Measurements from ENCODE around the gene FOXP1. TPM values are rescaled to one million over a fixed set of nuclear protein-coding genes. Genes with fewer than 3 reads are reported as not detected.

FOXP1 gene
- total RNA-seq, 1 donor from 2014 or later = 41.2 TPM

DNA sequence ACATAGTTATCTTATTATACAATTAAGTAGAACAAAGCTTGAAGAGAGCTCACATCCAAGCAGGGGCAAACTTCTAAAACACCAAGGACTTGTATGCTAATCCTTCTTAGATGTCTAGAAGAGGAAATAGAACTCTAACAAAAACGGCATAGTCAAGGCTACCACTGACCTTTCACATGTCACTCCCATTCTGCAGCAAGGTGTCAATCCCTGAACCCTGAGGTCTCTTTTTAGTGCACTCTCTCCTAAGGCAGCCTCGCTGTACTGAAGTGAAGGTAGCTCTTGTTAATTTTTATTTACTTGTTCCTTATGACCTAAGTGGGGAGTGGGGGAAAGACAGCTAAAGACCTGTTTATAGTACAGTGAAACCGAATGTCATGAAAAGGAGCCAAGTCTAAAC lies 506.5 kb downstream of the FOXP1 start:
- TF ChIP-seq, protein P1, sequence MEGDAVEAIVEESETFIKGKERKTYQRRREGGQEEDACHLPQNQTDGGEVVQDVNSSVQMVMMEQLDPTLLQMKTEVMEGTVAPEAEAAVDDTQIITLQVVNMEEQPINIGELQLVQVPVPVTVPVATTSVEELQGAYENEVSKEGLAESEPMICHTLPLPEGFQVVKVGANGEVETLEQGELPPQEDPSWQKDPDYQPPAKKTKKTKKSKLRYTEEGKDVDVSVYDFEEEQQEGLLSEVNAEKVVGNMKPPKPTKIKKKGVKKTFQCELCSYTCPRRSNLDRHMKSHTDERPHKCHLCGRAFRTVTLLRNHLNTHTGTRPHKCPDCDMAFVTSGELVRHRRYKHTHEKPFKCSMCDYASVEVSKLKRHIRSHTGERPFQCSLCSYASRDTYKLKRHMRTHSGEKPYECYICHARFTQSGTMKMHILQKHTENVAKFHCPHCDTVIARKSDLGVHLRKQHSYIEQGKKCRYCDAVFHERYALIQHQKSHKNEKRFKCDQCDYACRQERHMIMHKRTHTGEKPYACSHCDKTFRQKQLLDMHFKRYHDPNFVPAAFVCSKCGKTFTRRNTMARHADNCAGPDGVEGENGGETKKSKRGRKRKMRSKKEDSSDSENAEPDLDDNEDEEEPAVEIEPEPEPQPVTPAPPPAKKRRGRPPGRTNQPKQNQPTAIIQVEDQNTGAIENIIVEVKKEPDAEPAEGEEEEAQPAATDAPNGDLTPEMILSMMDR (IDR thresholded peaks at IDR 0.05; ENCODE audit: borderline replicate concordance) = no peak
- intact Hi-C loops (cut with micrococcal nuclease) = no loop called here
- peaks cover 55% of the 10 kb centered on the region for H3K4me1 ChIP-seq
- H3K4me3 ChIP-seq = no peak overlapping the region
- DNase-seq = no peak
- H3K27me3 ChIP-seq (ENCODE audit: low read depth) = no peaks in the 10 kb centered on the region
- H3K27ac ChIP-seq (replicated peaks) = no peak overlapping the region
- H3K36me3 ChIP-seq = no peaks in the 10 kb centered on the region
- no peaks in the 10 kb centered on the region for H3K9me3 ChIP-seq (replicated peaks)

DNA sequence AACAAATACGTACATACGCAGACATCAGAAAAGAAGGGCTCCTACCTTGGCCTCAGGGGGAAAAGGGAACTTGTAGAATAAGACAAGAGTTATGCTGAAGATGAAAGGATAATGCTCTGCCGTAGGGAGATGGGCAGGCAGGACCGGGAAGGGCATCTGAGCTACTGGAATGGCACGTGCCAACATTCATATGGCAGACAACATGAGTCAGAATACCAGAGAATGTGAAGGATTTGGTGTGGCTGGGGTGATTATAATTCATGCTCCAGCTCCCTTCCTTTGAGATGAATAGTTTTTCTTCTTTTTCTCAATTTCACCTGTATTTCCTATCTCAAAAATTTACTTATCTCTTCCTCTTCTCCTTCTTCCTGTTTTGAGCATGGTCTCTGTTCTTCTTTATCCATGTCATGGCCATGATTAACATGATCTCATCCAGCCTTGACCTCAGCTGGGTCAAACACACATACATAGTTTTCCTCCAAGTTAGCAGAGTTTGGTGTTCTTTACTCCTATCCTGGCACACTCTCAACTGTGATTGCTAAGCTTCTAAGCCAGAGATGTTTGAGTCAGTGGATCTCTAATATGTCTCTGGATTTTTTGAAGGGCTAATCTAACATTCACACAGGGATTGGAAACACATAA lies 507.0 kb downstream of the FOXP1 start:
- intact Hi-C loops (cut with micrococcal nuclease) = no loop called here

DNA sequence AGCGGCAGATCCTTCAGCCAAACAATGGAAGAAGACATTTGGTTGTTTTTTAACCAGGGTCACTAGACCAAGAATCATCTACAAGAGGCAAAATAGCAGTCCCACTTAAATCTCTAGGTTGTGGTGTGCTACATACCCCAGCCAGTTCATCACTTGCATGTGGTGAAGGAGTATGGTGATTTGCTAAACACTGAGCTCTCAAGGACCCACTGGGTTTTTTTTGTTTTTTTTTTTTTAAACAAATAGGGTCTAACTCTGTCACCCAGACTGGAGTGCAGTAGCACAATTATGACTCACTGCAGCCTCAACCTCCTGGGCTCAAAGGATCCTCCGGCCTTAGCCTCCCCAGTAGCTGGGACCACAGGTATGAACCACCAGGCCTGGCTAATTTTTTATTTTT lies 508.0 kb downstream of the FOXP1 start:
- Histone ChIP-seq H3K9me3 (replicated peaks) (no peaks in the 10 kb centered on the region), H3K27ac (replicated peaks) (no peak overlapping the region)
- TF ChIP-seq, protein P1 (IDR thresholded peaks at IDR 0.05; ENCODE audit: borderline replicate concordance) = no peak

More for the DNA sequence above, 507.0 kb downstream of the FOXP1 start:
- no peaks in the 10 kb centered on the region for H3K27me3 ChIP-seq (ENCODE audit: low read depth)
- no peak overlapping the region for H3K4me3 ChIP-seq
- DNase-seq = no peak
- no peaks in the 10 kb centered on the region for H3K36me3 ChIP-seq
- TF ChIP-seq, protein P1 (IDR thresholded peaks at IDR 0.05; ENCODE audit: borderline replicate concordance) = no peak
- H3K9me3 ChIP-seq (replicated peaks) = no peaks in the 10 kb centered on the region
- H3K27ac ChIP-seq (replicated peaks) = no peak overlapping the region
- peaks cover 53% of the 10 kb centered on the region for H3K4me1 ChIP-seq

DNA sequence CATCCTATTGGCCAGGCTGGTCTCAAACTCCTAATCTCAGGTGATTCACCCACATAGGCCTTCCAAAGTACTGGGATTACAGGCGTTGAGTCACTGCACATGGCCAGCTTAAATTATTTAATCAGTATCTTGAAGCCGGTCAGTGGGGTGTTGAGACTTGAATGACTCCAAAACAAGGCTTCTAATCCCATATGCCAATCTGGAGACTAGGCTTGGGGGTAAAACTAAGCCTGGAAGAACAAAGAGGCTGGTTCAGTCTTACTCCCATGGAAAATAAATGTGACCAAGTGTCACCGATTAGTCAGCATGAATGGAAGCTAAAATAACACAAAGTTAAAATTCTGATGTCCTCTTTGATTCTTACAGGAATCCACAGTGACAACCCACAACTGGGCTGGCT lies 509.1 kb downstream of the FOXP1 start:
- Histone ChIP-seq H3K9me3 (replicated peaks) (no peaks in the 10 kb centered on the region), H3K4me1 (peaks cover 60% of the 10 kb centered on the region), H3K36me3 (no peaks in the 10 kb centered on the region), H3K27ac (replicated peaks) (no peak overlapping the region), H3K4me3 (no peak overlapping the region), H3K27me3 (ENCODE audit: low read depth) (no peaks in the 10 kb centered on the region)
- no peak for DNase-seq
- TF ChIP-seq, protein P1 (IDR thresholded peaks at IDR 0.05; ENCODE audit: borderline replicate concordance) = no peak
- intact Hi-C loops (cut with micrococcal nuclease) = no loop called here

More for the DNA sequence above, 508.0 kb downstream of the FOXP1 start:
- peaks cover 56% of the 10 kb centered on the region for H3K4me1 ChIP-seq
- no peak for DNase-seq
- no peak overlapping the region for H3K4me3 ChIP-seq
- H3K27me3 ChIP-seq (ENCODE audit: low read depth) = no peaks in the 10 kb centered on the region
- intact Hi-C loops (cut with micrococcal nuclease) = no loop called here
- H3K36me3 ChIP-seq = no peaks in the 10 kb centered on the region

DNA sequence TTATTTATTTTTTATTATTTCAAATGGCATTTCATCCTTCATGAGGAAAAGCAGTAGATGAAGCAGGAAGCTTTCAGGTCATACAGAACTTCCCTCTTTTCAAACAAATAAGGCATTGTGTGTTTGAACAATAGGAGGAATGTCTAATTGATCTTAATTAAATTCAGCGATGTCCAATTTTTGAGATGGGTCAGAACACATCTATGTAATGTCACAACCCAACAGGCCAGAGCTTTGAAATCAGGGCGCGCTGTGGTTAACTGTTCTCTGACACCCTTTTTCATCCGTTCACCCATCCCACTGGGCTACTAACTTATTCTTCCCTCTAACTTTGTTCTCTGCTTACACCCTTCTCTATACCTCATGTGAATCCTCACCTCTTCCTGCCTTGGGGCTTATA lies 510.5 kb downstream of the FOXP1 start:
- no peak overlapping the region for H3K4me3 ChIP-seq
- intact Hi-C loops (cut with micrococcal nuclease) = no loop called here
- TF ChIP-seq, protein P1 (IDR thresholded peaks at IDR 0.05; ENCODE audit: borderline replicate concordance) = no peak
- no peak for DNase-seq
- H3K4me1 ChIP-seq = peaks cover 58% of the 10 kb centered on the region
- no peaks in the 10 kb centered on the region for H3K27me3 ChIP-seq (ENCODE audit: low read depth)
- H3K9me3 ChIP-seq (replicated peaks) = no peaks in the 10 kb centered on the region
- no peak overlapping the region for H3K27ac ChIP-seq (replicated peaks)
- H3K36me3 ChIP-seq = no peaks in the 10 kb centered on the region
